SH-SY5Y (cell line): ENCODE measurements around the gene PSD2.

Source experiments
- GATA2 ChIP-seq: IDR thresholded peaks from 2 replicates; pipeline ENCODE4 v1.6.1; 2011; ENCODE audit warnings: mild to moderate bottlenecking, low read depth, low read length
- GATA3 ChIP-seq: IDR thresholded peaks from 2 replicates; pipeline ENCODE4 v1.6.1; 2011; ENCODE audit warnings: low read depth, mild to moderate bottlenecking, low read length, moderate library complexity

GRCh38 chr5:139805545-139805944 lies 9.9 kb downstream of the PSD2 start:
- TF ChIP-seq GATA3, result no peak
- TF ChIP-seq GATA2, result no peak
